Adipocyte (in vitro differentiated cells): ENCODE results near the gene NAV2.

Experiments
- DNase-seq: peaks from one replicate; pipeline ENCODE4 v3.0.0-alpha.2; 2015; ENCODE audit warnings: low read depth
- H3K27me3 ChIP-seq: replicated peaks from 2 replicates; pipeline ENCODE4 v1.7.0; 2013; ENCODE audit warnings: mild to moderate bottlenecking, low read length, moderate library complexity; ENCODE audit not compliant: control insufficient read depth, insufficient read depth
- H3K36me3 ChIP-seq: 2 replicates; pipeline ENCODE4 v1.7.0; 2013; ENCODE audit warnings: low read length, mild to moderate bottlenecking, moderate library complexity; ENCODE audit not compliant: control insufficient read depth, insufficient read depth, severe bottlenecking
- H3K4me1 ChIP-seq: 2 replicates; pipeline ENCODE4 v1.7.0; 2013; ENCODE audit warnings: mild to moderate bottlenecking, low read length, moderate library complexity; ENCODE audit not compliant: control insufficient read depth, insufficient read depth
- H3K4me3 ChIP-seq: 2 replicates; pipeline ENCODE4 v1.7.0; 2013; ENCODE audit warnings: mild to moderate bottlenecking, low read length, moderate library complexity
- H3K9ac ChIP-seq: 2 replicates; pipeline ENCODE4 v1.7.0; 2013; ENCODE audit warnings: mild to moderate bottlenecking, low read length, moderate library complexity
- H3K9me3 ChIP-seq: 2 replicates; pipeline ENCODE4 v1.7.0; 2013; ENCODE audit warnings: mild to moderate bottlenecking, low read length, moderate library complexity; ENCODE audit not compliant: control insufficient read depth

Gene NAV2

GRCh38 chr11:20156280-20156875 is 443.7 kb downstream of the NAV2 start:
- Histone ChIP-seq H3K4me1 (peaks cover 16% of the 10 kb centered on the region), H3K9ac (no peak overlapping the region), H3K4me3 (no peak overlapping the region), H3K9me3 (peaks cover 7% of the 10 kb centered on the region), H3K27me3 (peaks cover 50% of the 10 kb centered on the region), H3K36me3 (no peaks in the 10 kb centered on the region)
- no peak for DNase-seq

- DNase-seq, result no peak
- no peaks in the 10 kb centered on the region for H3K36me3 ChIP-seq
- peaks cover 16% of the 10 kb centered on the region for H3K4me1 ChIP-seq
- no peak overlapping the region for H3K9ac ChIP-seq
- peaks cover 57% of the 10 kb centered on the region for H3K27me3 ChIP-seq
- H3K9me3 ChIP-seq, result peaks cover 7% of the 10 kb centered on the region
- no peak overlapping the region for H3K4me3 ChIP-seq
Measured at GRCh38 chr11:20156876-20157613, 444.4 kb downstream of the NAV2 start.

DNA sequence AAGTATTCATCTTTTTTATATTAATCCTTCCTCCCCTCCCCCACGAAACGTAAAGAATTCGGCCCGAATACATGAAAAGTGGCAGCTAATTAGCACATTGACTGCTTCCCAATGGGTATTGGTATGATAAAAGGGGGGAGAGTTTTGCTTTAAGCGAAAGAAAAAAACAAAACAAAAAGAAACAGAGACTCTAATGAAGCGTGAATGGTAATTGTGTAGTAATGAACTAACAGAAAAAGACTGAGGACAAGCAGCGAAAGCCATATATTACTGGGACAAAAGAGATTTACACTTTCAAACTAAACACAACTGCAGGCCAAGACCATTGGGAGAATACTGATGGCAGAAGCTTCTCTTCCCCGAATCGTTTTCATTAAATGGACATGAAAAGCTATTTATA is 445.1 kb downstream of the NAV2 start:
- Histone ChIP-seq H3K4me3 (no peak overlapping the region), H3K36me3 (no peaks in the 10 kb centered on the region), H3K9ac (no peak overlapping the region), H3K9me3 (peaks cover 7% of the 10 kb centered on the region), H3K27me3 (peaks cover 63% of the 10 kb centered on the region), H3K4me1 (peaks cover 16% of the 10 kb centered on the region)
- DNase-seq, result no peak

- Histone ChIP-seq H3K9ac (no peak overlapping the region), H3K27me3 (peaks cover 72% of the 10 kb centered on the region), H3K9me3 (peaks cover 7% of the 10 kb centered on the region), H3K4me1 (peaks cover 24% of the 10 kb centered on the region), H3K4me3 (no peak overlapping the region), H3K36me3 (no peaks in the 10 kb centered on the region)
- DNase-seq, result peak; percentile 82
Measured at GRCh38 chr11:20158597-20159257, 446.1 kb downstream of the NAV2 start.

GRCh38 chr11:20159466-20160381 is 447.1 kb downstream of the NAV2 start:
- H3K27me3 ChIP-seq, result peaks cover 81% of the 10 kb centered on the region
- peaks cover 16% of the 10 kb centered on the region for H3K4me1 ChIP-seq
- no peak overlapping the region for H3K9ac ChIP-seq
- H3K9me3 ChIP-seq, result peaks cover 7% of the 10 kb centered on the region
- no peaks in the 10 kb centered on the region for H3K36me3 ChIP-seq
- no peak for DNase-seq
- H3K4me3 ChIP-seq, result no peak overlapping the region

GRCh38 chr11:20160425-20161229 is 448.0 kb downstream of the NAV2 start, which contains the start of gene DBX1:
Gene DBX1, minus strand, starts transcription at chr11:20160475. Its CDS starts 151 bp downstream, at chr11:20160324.
- Histone ChIP-seq H3K9me3 (peaks cover 7% of the 10 kb centered on the region), H3K4me3 (no peak within 1 kb of the TSS), H3K27me3 (peaks cover 88% of the 10 kb centered on the region), H3K36me3 (no peaks in the 10 kb centered on the region), H3K9ac (no peak within 1 kb of the TSS), H3K4me1 (peaks cover 15% of the 10 kb centered on the region)
- no peak for DNase-seq

DNA sequence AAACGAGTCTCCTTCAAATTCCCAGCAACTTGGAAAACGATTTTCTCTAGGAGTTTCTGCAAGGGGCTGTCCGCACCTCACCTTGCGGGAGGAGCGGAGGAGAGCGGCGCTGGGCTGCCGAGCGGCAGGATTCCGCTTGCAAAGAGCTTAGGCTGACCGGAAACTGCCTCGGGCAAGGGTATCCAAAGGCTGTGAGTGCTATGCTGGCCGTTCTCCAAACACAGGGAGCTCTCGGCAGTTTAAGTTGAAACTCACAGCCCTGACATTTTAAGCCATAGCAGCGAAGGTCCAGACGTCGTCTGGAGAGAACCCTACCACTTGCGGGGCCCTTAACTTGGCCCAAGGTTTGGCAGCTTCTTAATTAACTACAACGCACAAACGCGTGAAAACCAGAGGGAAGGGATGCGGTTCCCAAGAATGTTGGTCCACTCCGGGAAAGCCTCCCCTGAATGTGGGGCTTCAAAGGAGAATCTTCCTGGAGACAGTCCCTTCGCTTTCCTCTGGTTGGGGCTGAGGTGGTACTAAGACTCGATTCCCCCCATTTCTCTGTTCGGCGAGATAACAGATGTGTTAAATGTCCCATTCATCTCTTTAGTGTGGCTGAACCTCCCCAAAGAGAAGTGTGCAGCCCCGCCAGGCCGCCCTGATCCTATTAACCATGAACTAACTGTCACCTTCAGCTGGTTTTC is 448.7 kb downstream of the NAV2 start:
- Histone ChIP-seq H3K27me3 (peaks cover 82% of the 10 kb centered on the region), H3K4me1 (peaks cover 15% of the 10 kb centered on the region), H3K9me3 (peaks cover 7% of the 10 kb centered on the region), H3K36me3 (no peaks in the 10 kb centered on the region), H3K4me3 (no peak overlapping the region), H3K9ac (no peak overlapping the region)
- peak; percentile 4 for DNase-seq

DNA sequence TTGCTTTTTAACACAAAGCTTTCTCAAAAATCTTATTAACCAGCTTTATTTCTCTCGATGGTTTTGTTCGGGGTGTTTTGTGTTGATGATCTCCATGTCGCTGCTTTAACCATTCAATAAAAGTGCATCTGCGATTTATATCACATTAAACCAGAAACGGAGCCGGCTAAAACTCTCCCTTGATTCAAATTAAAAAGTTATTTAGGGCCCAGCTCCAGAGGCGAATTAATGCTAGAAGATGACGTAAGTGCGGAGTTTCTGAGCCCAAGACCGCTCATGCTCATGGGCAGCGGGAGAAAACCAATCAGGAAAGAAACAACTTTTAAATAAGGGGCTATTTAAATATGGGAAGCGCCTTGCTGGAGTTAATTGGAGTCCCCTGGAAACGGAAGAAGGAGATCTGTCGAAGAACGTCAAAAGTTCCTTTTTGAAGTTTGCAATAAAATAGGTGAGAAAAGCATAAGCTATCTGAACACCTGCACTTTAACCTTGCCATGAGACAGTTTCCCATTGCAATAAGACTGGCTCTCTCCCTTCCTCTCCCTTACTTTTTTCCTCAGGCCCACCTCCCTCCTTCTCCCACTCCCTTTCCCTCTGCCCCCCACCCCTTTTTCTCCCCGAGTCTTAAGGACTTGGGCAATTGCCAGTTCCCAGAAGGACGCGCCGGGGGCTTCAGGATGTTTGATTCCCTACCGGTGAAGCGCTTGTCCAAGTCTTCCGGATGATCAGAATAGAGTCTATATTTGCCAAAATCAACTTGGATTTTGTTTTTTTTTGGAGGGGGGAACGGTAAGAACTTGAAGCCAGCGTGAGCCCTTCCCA is 449.5 kb downstream of the NAV2 start:
- no peak overlapping the region for H3K9ac ChIP-seq
- H3K4me1 ChIP-seq, result peaks cover 13% of the 10 kb centered on the region
- no peak for DNase-seq
- H3K4me3 ChIP-seq, result no peak overlapping the region
- H3K27me3 ChIP-seq, result peaks cover 83% of the 10 kb centered on the region
- H3K9me3 ChIP-seq, result peaks cover 13% of the 10 kb centered on the region
- no peaks in the 10 kb centered on the region for H3K36me3 ChIP-seq

- no peak overlapping the region for H3K9ac ChIP-seq
- H3K4me1 ChIP-seq, result peaks cover 11% of the 10 kb centered on the region
- H3K36me3 ChIP-seq, result no peaks in the 10 kb centered on the region
- peak; percentile 53 for DNase-seq
- H3K4me3 ChIP-seq, result peak overlapping the region; percentile 60
- peaks cover 18% of the 10 kb centered on the region for H3K9me3 ChIP-seq
- peaks cover 85% of the 10 kb centered on the region for H3K27me3 ChIP-seq
Measured at GRCh38 chr11:20162824-20163782, 450.5 kb downstream of the NAV2 start.
